EH (cell line): ENCODE results near the gene SYT15.
"Not testable (repeated sequence)": the region's sequence is repeated elsewhere in the genome, so short reads cannot be mapped to it uniquely, and the experiment has no call there.

Source experiments
- DNase-seq: peaks from one replicate; pipeline ENCODE4 v3.0.0-alpha.2; 2015; ENCODE audit warnings: low read depth

SYT15 gene

GRCh38 chr10:46589589-46589988 is 10.7 kb downstream of the SYT15 start:
- not testable (repeated sequence) for DNase-seq

GRCh38 chr10:46591053-46591452 is 12.1 kb downstream of the SYT15 start:
- DNase-seq = not testable (repeated sequence)

- not testable (repeated sequence) for DNase-seq
Measured at GRCh38 chr10:46593307-46593706, 14.4 kb downstream of the SYT15 start.

- DNase-seq = not testable (repeated sequence)
Measured at GRCh38 chr10:46594453-46595063, 15.6 kb downstream of the SYT15 start.

- not testable (repeated sequence) for DNase-seq
Measured at GRCh38 chr10:46596570-46596969, 17.6 kb downstream of the SYT15 start.

- DNase-seq = peak; percentile 16
Measured at GRCh38 chr10:46597616-46598246, 18.8 kb downstream of the SYT15 start.

- DNase-seq = not testable (repeated sequence)
Measured at GRCh38 chr10:46600516-46600915, 21.6 kb downstream of the SYT15 start.

- not testable (repeated sequence) for DNase-seq
Measured at GRCh38 chr10:46615540-46615939, 36.6 kb downstream of the SYT15 start.

DNA sequence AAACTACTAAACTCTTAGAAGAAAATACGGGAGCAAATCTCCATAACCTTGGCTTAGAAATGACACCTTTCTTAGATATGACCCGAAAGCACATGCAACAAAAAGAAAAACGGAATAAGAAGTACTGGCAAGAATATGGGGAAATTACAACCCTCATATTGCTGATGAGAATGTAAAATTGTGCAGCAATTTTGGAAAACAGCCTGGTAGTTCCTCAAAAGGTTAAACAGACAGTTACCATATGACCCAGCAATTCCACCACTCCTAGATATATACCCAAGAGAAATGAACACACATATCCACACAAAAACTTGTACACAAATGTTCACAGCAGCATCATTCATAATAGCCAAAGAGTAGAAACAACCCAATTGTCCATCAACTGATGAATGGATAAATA is 37.3 kb downstream of the SYT15 start:
- not testable (repeated sequence) for DNase-seq

DNA sequence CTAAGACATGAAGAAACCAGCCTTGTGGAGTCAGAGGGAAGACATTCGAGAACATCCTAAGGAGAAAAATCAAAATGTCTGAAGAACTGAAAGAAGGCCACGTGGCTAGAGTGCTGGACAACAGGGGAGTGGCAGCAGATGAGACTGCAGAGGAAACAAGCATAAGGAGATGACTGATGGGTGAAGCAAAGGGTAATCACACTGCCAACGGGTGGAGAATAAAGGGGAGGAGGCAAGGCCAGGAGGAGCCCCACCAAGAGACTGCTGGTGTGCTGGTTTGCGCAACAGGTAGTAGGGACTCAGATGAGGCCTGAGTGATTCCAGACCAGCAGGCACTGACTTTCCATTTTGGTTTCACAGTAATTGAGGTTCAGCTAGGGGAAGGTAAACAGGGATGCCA is 38.2 kb downstream of the SYT15 start:
- DNase-seq = not testable (repeated sequence)

GRCh38 chr10:46617913-46618312 is 39.0 kb downstream of the SYT15 start:
- DNase-seq = not testable (repeated sequence)

GRCh38 chr10:46623899-46624654 is 45.1 kb downstream of the SYT15 start:
- DNase-seq = not testable (repeated sequence)

GRCh38 chr10:46629805-46630204 is 50.9 kb downstream of the SYT15 start:
- not testable (repeated sequence) for DNase-seq

DNA sequence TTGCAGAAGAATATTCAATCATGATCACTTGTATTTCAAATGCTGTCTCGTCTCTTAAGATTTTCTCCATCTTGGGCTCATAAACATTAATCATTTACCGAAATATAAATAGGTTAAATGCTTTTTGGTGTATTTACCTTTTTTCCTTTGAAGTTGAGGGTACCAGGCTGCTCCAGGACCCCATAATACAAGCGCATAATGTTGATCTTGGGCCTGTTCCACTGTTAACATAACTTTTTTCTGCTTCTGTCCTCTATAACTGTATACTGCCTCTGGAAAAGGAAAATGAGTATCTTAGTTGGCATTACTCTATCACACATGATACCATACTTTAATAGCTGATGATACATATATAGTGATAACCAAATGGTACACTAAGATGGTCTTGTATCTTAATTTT is 51.9 kb downstream of the SYT15 start:
- DNase-seq = not testable (repeated sequence)

GRCh38 chr10:46631683-46632082 is 52.8 kb downstream of the SYT15 start:
- not testable (repeated sequence) for DNase-seq

- DNase-seq = not testable (repeated sequence)
Measured at GRCh38 chr10:46634698-46635097, 55.8 kb downstream of the SYT15 start.

DNA sequence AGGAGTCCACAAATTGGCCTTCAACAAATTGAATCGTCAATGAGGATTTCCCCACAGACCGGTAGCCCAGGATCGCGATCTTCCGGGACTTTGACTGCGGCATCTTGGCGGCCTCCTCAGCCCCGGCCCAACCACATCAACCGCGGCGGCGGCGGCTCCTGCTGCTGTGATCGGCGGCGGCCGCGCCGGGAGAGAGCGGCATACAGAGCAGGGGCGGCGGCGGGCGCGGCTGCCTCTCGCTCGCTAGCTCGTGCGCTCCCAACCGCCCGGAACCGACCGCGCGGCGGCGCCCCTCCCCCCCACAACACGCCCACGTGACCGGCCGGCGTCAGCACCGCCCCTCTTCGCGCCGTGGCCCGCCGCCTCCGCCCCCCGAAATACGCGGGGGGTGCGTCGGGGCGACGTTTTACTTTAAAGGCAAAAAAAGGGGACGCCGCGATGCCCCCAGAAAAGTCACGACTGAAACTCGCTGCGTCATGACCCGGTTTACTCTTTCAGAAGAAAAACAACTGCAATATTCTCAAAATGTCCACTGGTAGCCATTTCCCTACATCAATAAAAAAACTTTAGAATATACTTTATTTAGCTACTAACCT is 56.5 kb downstream of the SYT15 start:
- DNase-seq = not testable (repeated sequence)

GRCh38 chr10:46640005-46640404 is 61.1 kb downstream of the SYT15 start:
- DNase-seq = not testable (repeated sequence)
